Measurements from ENCODE around the gene SLC25A18. TPM values are rescaled to one million over a fixed set of nuclear protein-coding genes. Genes with fewer than 3 reads are reported as not detected.

SLC25A18 gene
- total and polyA plus RNA-seq, 7 donors: 0.99 to 9.1 (median 4.7) TPM; not detected in 1

- TF ChIP-seq POLR2AphosphoS5 (IDR thresholded peaks at IDR 0.05): no peak
- TF ChIP-seq CTCF (IDR thresholded peaks at IDR 0.05): no peak
- TF ChIP-seq EP300 (IDR thresholded peaks at IDR 0.05): no peak
- no peak for TF ChIP-seq POLR2A (IDR thresholded peaks at IDR 0.05)
- peak overlapping the region; percentile 31 to 70 (median 64) for H3K27ac ChIP-seq
- H3K4me3 ChIP-seq: no peak overlapping the region
- peaks cover 33 to 90% (median 56%) of the 10 kb centered on the region in 4 donors for H3K36me3 ChIP-seq
- 91 to 96% methylated on average over 2 of the region's 2 CpGs for WGBS, 2 donors
- peaks cover 0 to 59% (median 38%) of the 10 kb centered on the region in 4 donors for H3K4me1 ChIP-seq
- no peaks in the 10 kb centered on the region for H3K9me3 ChIP-seq
- intact Hi-C loops (cut with DNase I): no loop called here
- no peak for DNase-seq
- no peaks in the 10 kb centered on the region for H3K27me3 ChIP-seq
Measured at GRCh38 chr22:17597217-17597616, 33.9 kb downstream of the SLC25A18 start.

DNA sequence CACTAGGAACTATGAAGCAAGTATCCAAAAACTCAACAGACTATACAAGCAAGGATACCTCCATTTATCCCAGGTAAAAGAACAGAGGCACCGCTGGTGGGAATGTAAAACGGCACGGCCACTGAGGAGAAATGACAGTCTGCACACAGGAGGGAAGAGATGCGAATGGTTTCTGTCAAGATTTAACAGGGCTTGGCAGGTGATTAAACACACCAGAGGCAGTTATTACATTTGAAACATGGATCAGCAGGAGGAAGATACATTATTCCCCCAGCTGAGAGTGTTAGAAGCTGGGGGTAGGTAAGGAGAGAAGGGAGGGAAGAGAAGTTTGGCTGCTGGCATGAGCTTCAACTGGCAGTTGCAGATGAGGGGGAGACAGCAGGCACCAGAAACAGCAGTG is 35.0 kb downstream of the SLC25A18 start:
- TF ChIP-seq POLR2AphosphoS5 (IDR thresholded peaks at IDR 0.05) (peak in 2 of 4 donors; percentile 34 to 52), POLR2A (IDR thresholded peaks at IDR 0.05) (no peak), EP300 (IDR thresholded peaks at IDR 0.05) (peak in 1 of 4 donors; percentile 20), CTCF (IDR thresholded peaks at IDR 0.05) (no peak)
- intact Hi-C loops (cut with DNase I): no loop called here
- peaks cover 0 to 55% (median 36%) of the 10 kb centered on the region in 4 donors for H3K4me1 ChIP-seq
- H3K4me3 ChIP-seq: no peak overlapping the region
- H3K27ac ChIP-seq: peak overlapping the region in 3 of 4 donors; percentile 64 to 70 (median 65)
- no peak for DNase-seq
- no peaks in the 10 kb centered on the region for H3K9me3 ChIP-seq
- no peaks in the 10 kb centered on the region for H3K27me3 ChIP-seq
- WGBS, 2 donors: 97 to 98% methylated on average over 4 of the region's 4 CpGs
- peaks cover 28 to 79% (median 47%) of the 10 kb centered on the region in 4 donors for H3K36me3 ChIP-seq

GRCh38 chr22:17601031-17601430 is 37.7 kb downstream of the SLC25A18 start:
- no peaks in the 10 kb centered on the region for H3K27me3 ChIP-seq
- intact Hi-C loops (cut with DNase I): no loop called here
- WGBS, 2 donors: 49 to 65% methylated on average over 3 of the region's 3 CpGs
- no peaks in the 10 kb centered on the region for H3K9me3 ChIP-seq
- DNase-seq: no peak
- H3K27ac ChIP-seq: peak overlapping the region in 3 of 4 donors; percentile 2 to 70 (median 64)
- H3K36me3 ChIP-seq: peaks cover 11 to 52% (median 28%) of the 10 kb centered on the region in 4 donors
- TF ChIP-seq POLR2AphosphoS5 (IDR thresholded peaks at IDR 0.05) (peak in 2 of 4 donors; percentile 22 to 35), CTCF (IDR thresholded peaks at IDR 0.05) (no peak), POLR2A (IDR thresholded peaks at IDR 0.05) (no peak), EP300 (IDR thresholded peaks at IDR 0.05) (no peak)
- H3K4me1 ChIP-seq: peaks cover 0 to 47% (median 35%) of the 10 kb centered on the region in 4 donors
- H3K4me3 ChIP-seq: no peak overlapping the region

- H3K4me1 ChIP-seq: peaks cover 0 to 44% (median 35%) of the 10 kb centered on the region in 4 donors
- no peak for DNase-seq
- WGBS, 2 donors: 87% methylated on average over 4 of the region's 4 CpGs
- H3K27me3 ChIP-seq: no peaks in the 10 kb centered on the region
- H3K36me3 ChIP-seq: peaks cover under 1 to 38% (median 7%) of the 10 kb centered on the region in 4 donors
- peak overlapping the region in 1 of 4 donors; percentile 1 for H3K27ac ChIP-seq
- no peaks in the 10 kb centered on the region for H3K9me3 ChIP-seq
- no peak overlapping the region for H3K4me3 ChIP-seq
- TF ChIP-seq POLR2AphosphoS5 (IDR thresholded peaks at IDR 0.05): no peak
- no peak for TF ChIP-seq EP300 (IDR thresholded peaks at IDR 0.05)
- no peak for TF ChIP-seq CTCF (IDR thresholded peaks at IDR 0.05)
- no peak for TF ChIP-seq POLR2A (IDR thresholded peaks at IDR 0.05)
- intact Hi-C loops (cut with DNase I): no loop called here
Measured at GRCh38 chr22:17603668-17604067, 40.4 kb downstream of the SLC25A18 start.
